GM12875 (cell line): ENCODE data around the gene AK2.

Experiments
- H3K4me3 ChIP-seq: one replicate; pipeline ENCODE4 v1.5.1; 2011; ENCODE audit warnings: low read depth, low read length, control low read depth
- TF ChIP-seq, protein P1 (sequence below): IDR thresholded peaks from 2 replicates; pipeline ENCODE4 v1.5.1; 2011; ENCODE audit warnings: low read depth, mild to moderate bottlenecking, control low read depth, inconsistent platforms, low read length, moderate library complexity, borderline replicate concordance; ENCODE audit not compliant: insufficient read depth

The AK2 gene

DNA sequence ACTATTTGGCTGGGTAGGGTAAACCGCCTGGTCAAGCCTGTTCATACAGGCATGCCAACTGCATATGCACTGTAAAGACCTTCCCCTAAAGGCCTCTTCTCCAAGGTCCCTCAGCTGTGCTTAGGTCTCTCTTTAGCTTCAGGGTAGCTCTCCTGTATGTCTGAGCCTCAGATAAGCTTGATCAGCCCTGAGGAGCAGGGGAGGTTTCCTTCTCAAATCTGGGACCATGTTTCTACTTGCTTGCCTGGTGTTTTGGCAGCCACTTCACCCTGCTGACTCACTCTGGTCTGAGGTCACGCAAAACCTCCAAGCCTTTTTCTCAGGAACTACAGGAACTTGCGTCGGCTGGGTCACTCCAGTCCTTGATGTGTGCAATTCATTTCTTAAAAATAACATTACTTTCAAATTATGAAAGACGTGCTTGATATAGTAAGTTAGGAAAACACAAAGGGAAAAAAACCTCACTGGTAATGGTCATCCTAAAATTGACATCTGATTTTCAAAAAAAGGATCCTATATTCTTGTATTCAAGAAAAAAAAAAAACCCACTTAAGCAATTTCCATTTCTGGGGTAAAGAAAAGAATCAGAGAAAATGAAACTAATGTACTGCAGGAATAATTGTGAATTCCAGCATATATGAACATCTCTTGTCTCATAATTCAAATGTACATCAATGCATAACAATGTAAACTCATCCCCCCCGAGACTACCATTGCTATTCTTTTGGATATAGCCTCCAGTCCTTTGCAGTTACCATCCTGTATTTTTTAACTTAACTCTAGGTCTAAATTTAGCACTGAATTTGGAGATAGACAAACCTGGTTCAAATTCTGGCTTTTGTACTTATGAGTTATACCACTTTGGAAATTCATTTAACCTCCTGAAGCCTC is 47.3 kb downstream of the AK2 start:
- no peak overlapping the region for H3K4me3 ChIP-seq
- TF ChIP-seq, protein P1, sequence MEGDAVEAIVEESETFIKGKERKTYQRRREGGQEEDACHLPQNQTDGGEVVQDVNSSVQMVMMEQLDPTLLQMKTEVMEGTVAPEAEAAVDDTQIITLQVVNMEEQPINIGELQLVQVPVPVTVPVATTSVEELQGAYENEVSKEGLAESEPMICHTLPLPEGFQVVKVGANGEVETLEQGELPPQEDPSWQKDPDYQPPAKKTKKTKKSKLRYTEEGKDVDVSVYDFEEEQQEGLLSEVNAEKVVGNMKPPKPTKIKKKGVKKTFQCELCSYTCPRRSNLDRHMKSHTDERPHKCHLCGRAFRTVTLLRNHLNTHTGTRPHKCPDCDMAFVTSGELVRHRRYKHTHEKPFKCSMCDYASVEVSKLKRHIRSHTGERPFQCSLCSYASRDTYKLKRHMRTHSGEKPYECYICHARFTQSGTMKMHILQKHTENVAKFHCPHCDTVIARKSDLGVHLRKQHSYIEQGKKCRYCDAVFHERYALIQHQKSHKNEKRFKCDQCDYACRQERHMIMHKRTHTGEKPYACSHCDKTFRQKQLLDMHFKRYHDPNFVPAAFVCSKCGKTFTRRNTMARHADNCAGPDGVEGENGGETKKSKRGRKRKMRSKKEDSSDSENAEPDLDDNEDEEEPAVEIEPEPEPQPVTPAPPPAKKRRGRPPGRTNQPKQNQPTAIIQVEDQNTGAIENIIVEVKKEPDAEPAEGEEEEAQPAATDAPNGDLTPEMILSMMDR, result no peak

DNA sequence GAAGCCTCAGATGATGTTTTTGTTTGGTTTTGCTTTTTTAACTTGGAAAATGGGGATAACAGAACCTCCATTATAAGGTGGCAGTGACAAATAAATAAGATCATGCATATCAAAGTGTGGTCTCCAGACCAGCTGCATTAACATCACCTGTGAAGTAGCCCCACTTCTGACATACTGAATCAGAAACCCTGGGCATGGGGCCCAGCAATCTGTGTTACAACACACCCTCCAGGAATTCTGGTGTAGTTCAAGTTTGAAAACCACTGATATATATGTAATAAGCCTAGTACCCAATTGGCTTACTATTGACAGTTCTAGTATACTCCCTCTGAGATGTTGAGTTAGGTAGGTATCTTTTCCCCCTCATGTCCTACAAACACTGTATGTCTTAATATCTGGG is 48.0 kb downstream of the AK2 start:
- TF ChIP-seq, protein P1, result no peak
- no peak overlapping the region for H3K4me3 ChIP-seq

DNA sequence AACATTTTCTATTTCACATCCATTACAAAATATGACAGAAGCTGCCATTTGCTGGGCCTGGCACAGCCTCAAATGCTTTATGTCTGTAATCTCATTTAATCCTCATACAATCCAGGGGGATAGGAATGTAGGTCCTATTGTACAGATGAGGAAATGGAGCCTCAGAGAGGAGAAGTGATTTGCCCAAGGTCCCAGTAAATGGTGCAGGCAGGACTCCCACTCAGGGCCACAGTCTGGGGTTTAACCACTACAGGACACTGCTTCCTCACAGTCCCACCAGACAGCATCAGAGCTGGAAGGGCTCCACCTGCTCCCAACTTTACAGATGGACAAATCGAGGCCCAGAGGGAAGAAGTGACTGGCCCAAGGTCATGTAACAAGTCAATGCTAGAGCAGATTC is 51.5 kb downstream of the AK2 start:
- TF ChIP-seq, protein P1, result no peak

DNA sequence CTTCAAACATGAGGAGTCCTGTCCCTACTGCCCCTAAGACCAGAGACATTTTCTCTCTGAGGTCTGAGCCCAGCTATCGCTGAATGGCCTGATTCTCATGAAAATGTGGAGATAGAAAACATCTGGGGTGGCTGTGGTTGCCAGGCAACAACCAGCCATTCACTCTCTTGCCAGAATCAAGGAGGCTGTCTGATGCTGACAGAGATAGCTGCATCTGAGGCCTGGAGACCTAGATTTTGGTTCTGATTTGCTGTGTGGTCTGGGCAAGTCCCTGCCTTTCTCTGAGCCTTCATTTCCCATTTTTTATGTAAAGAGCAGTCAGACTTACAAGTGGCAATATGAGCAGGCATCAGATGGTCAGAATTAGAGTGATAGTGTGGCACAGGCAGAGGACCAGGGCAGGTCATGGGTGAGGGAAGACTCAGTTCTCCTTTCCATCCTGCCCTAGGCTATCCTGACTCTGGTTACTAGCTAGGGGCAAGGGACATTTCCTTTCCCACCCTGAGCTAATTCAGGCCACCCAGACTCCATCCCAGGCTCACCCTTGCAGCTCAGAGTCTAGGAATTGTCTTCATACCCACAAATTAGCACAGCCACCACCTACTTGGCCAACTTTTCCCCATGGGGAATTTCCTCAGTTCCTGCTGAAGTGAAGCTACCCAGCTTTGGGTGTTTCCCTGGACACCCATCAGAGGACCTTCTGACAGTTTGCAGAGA is 52.1 kb downstream of the AK2 start:
- no peak overlapping the region for H3K4me3 ChIP-seq
- TF ChIP-seq, protein P1, result no peak

More for the DNA sequence above, 51.5 kb downstream of the AK2 start:
- H3K4me3 ChIP-seq, result no peak overlapping the region

DNA sequence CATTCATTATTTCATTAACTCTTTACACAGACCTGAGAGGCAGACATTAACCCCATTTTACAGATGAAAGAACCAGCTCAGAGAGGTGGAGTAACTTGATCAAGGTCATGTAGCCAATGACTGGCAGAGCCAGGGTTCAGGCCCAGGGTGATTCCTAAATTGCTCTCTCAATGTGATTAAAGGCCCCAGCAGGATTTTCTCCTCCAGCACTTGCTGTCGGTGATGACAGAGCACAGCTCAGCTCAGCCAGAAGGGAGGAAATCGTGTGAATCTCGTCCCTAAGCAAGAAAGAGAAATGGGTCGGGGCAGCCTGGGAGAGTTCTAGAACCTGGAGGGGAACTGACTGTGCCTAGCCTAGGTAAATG is 52.6 kb downstream of the AK2 start:
- no peak overlapping the region for H3K4me3 ChIP-seq
- TF ChIP-seq, protein P1, result no peak

DNA sequence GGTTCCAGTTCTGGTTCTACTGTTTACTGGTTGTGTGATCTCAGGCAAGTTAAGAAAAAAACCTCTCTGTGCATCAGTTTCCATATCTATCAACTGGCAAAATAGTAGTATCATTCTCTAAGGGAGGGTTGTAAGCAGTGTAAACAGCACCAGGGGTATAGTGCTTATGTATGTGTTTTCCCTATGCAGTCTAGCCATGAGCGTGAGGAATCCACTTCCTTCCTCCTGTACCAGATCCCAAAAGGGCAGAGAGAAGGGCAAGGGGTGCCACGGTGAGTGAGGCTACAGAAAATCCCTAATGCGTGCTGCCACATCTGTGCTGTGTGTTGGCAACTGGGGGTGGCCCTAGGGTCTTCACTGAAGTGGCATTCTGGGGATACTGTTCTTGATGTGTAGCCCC is 53.7 kb downstream of the AK2 start:
- TF ChIP-seq, protein P1, result no peak

More for the DNA sequence above, 53.7 kb downstream of the AK2 start:
- H3K4me3 ChIP-seq, result no peak overlapping the region
